ENCODE data around the gene NEURL4.

NEURL4 gene

GRCh38 chr17:7295230-7296180 is 33.6 kb downstream of the NEURL4 start:
- no peak for DNase-seq

DNA sequence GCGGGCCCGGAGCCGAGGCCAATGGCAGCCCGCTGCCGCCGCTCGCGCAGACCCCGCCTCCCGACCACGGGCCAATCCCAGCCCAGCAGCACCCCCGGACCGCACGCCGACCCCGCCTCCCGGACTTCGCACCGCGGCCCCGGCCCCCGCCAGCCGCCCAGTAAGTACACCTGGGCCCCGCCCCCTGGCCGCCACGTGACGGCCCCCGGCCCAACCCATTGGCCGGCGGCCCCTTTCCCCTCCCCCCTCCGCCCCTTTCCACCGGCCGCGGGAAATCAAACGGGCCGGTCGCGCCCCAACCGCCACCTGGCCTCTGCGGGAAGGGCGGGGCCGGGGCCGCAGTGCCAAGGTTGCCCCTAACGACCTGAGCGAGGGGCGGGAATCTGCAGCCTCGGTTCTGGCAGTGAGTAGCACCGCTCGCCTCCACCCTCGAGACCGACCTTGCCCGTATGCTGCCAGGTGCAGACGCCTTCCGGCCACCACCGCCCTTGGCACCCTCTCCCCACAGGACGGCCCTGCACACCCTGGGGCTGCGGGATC is 34.5 kb downstream of the NEURL4 start, which contains the start of gene YBX2:
Gene YBX2 (minus strand): TSS at position 26 of the 540 bp plus-strand sequence. CDS start 139 bp downstream, outside the sequence.
- DNase-seq, result peak; percentile 87

DNA sequence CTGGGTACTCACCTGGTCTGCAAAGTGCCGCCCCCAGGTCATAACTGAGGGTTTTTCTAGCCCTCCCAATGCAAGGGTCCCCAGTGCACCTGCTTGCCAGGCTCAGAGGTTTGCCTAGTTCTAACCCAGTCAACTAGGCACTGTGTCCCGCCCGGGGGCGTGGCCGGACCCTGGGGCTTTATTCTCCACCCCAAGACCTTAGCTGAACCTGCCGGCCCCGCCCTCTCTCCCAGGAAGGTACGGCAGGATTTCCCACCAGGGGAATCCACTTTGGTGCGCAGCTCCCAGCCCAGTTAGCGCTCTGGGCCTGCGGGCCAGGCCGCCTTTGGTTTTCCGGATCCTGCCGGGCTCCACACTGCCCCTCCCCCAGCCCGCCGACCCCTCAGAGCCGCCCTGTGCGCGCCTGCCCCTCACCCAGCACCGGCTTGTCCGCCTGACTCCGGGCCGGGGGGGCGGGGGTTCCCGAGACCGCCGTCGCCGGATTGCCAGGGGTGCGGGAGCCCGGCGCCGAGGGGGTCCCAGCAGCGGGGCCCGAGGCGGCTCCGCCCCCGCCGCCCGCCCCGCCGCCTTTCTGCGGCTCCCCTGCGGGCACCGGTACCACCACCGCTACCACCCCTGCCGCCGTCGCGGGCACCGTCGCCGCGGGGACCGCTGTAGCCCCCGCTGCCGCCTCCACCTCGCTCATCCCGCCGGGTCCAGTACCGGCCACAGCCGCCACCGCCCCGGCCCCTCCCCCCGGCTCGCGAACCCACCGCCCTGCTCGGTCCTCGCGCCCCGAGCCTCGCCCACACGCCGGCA is 35.1 kb downstream of the NEURL4 start:
- peak; percentile 49 for DNase-seq

DNA sequence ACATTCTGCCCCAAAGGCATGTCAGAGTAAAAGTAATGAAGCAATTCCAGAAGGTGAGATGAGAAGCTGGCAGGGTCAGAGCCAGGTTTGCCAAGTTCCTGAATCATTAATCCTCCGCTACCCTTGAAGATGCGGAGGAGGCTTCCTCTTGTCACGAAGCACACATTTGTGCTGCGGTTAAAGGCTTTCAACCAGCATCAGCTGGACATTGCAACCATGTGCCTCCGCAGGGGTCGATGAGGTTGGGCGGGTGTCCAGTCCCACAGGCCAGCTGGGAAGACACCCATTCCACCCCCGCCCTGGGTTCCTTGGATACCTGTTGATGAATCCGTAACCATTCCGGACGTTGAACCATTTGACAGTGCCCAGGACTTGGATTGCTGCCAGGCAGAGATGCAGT is 36.0 kb downstream of the NEURL4 start:
- no peak for DNase-seq

GRCh38 chr17:7292729-7293128 is 36.4 kb downstream of the NEURL4 start:
- no peak for DNase-seq

DNA sequence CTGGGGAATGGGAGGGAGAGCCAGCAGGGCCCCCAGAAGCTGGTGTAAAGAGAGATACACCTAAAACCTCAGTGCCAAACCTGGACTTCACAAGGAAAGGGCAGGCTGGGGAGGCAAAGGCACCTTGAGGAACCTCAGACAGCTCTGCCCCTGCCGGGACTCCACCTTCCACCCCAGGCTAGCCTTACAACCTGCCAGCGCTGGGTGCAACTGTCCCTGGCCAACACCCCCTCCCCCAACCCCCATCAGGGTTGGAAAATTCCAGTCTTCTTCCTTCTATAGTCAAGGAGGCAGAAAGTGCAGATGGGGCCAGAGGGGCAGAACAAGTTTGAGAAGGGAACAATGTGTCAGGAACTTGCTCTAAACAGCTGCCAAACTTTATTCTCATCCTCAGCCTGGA is 36.9 kb downstream of the NEURL4 start:
- DNase-seq, result no peak

GRCh38 chr17:7290685-7291084 is 38.5 kb downstream of the NEURL4 start:
- no peak for DNase-seq

DNA sequence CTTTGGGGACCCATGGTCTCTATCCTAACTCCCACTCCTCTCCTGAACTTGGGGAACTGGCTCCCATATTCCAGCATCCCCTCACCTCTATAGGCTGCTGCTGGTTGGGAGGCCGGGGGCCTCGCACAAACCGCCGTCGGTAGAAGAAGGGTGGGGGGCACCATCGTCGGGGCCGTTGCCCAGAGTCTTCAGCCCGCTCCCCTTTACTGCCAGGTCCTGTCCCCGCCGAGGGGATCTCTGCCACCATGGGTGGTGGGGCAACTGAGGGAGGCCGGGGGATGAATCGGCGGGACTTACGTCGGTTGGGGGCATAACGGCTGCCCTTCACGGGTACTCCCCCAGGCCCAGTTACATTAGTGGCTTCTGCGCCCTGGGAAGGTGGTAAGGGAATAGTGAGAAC is 39.0 kb downstream of the NEURL4 start:
- no peak for DNase-seq

GRCh38 chr17:7289256-7290032 is 39.7 kb downstream of the NEURL4 start:
- DNase-seq, result no peak

- no peak for DNase-seq
Measured at GRCh38 chr17:7285679-7286078, 43.5 kb downstream of the NEURL4 start.

GRCh38 chr17:7284911-7285310 is 44.2 kb downstream of the NEURL4 start:
- DNase-seq, result no peak

DNA sequence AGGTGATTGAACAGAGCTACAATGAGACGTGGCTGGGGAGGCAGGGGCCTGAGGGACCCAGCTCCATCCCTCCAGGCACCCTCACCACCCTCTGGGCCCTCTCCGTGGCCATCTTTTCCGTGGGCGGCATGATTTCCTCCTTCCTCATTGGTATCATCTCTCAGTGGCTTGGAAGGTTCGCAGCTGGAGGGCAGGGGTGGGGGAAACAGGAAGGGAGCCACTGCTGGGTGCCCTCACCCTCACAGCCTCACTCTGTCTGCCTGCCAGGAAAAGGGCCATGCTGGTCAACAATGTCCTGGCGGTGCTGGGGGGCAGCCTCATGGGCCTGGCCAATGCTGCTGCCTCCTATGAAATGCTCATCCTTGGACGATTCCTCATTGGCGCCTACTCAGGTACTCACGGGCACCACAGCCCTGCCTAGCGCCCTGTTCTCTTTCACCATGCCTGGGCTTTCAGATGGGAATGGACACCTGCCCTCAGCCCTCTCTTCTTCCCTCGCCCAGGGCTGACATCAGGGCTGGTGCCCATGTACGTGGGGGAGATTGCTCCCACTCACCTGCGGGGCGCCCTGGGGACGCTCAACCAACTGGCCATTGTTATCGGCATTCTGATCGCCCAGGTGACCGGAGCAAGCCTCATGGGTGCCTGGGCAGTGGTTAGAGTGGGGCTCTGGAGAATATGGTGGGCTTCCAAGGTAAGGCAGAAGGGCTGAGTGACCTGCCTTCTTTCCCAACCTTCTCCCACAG is 45.5 kb downstream of the NEURL4 start:
- DNase-seq, result no peak

- DNase-seq, result peak; percentile 9
Measured at GRCh38 chr17:7282752-7283321, 46.3 kb downstream of the NEURL4 start.

- peak; percentile 19 for DNase-seq
Measured at GRCh38 chr17:7281953-7282751, 47.0 kb downstream of the NEURL4 start.

GRCh38 chr17:7281074-7281952 is 47.8 kb downstream of the NEURL4 start, which contains the start of gene SLC2A4:
TSS of gene SLC2A4 (plus strand) at chr17:7281718. CDS start at chr17:7281935, 217 bp downstream.
- DNase-seq, result peak; percentile 97

DNA sequence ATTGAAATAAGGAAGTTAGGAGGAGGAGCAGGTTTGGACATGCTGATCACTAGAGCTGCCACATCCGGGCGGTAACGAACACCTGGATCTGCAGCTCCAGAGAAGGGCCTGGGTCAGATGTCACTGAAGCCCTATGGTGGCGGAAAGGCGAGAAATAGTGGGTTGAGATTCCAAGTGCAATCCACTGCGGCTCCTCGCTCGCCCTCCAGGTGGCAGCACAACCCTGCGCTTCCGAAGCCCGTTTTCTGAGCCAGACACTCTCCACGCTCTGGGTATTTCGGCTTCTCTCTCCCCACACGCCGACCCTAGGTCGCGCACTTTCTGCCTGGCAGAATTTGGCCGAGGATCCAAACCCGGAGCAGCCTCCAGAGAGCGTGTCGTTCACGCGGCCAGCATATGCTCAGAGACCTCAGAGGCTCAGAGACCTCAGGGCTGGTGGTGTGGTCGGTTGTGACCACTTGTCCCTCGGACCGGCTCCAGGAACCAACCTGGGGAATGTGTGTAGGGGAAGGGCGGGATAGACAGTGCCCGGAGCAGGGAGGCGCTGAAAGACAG is 48.5 kb downstream of the NEURL4 start:
- peak; percentile 90 for DNase-seq

GRCh38 chr17:7279448-7279847 is 49.7 kb downstream of the NEURL4 start:
- DNase-seq, result no peak

- DNase-seq, result no peak
Measured at GRCh38 chr17:7266784-7267183, 62.4 kb downstream of the NEURL4 start.

All from stimulated activated CD4-positive, alpha-beta T cell treated with anti-CD3 and anti-CD28 coated beads, Interleukin-15, amount 100 ng/mL, for 24 hours (primary cell).